ENCODE data around the gene CARMIL1. TPM values are rescaled to one million over a fixed set of nuclear protein-coding genes. Genes with fewer than 3 reads are reported as not detected.

CARMIL1 gene
- total RNA-seq, 1 experiment from 2014 or later, result 23.6 TPM

GRCh38 chr6:25441663-25442270, 162.6 kb downstream of the CARMIL1 start:
- Histone ChIP-seq H2AK5ac (ENCODE audit: insufficient read length, low read length) (no peak overlapping the region), H3K9ac (ENCODE audit: extremely low read depth, insufficient read length, low read length) (no peak overlapping the region), H4K5ac (ENCODE audit: insufficient read length, low read depth, low read length) (no peak overlapping the region), H2BK15ac (ENCODE audit: low read depth, low read length) (no peak overlapping the region), H3K23ac (ENCODE audit: insufficient read length, low read depth, low read length) (no peak overlapping the region), H4K20me1 (ENCODE audit: control insufficient read depth, insufficient read depth, insufficient read length) (no peaks in the 10 kb centered on the region), H3K79me1 (ENCODE audit: insufficient read depth, low read depth, low read length, poor library complexity, severe bottlenecking) (no peaks in the 10 kb centered on the region), H3K18ac (ENCODE audit: insufficient read length, low read depth, low read length) (no peak overlapping the region), H4K91ac (ENCODE audit: insufficient read length, low read depth, low read length) (no peak overlapping the region), H3K27ac (ENCODE audit: insufficient read length, low read depth, low read length) (no peak overlapping the region), H2BK20ac (ENCODE audit: low read depth, low read length, poor library complexity, severe bottlenecking) (no peak overlapping the region), H3K79me2 (ENCODE audit: insufficient read depth, low read length) (no peaks in the 10 kb centered on the region), H3K14ac (ENCODE audit: insufficient read depth, low read length) (no peak overlapping the region), H3K56ac (ENCODE audit: insufficient read length, low read depth, low read length) (no peak overlapping the region), H3K27me3 (ENCODE audit: insufficient read depth, low read length) (no peaks in the 10 kb centered on the region), H2AFZ (ENCODE audit: low read length) (no peak overlapping the region), H2BK12ac (ENCODE audit: insufficient read length, low read depth, low read length) (no peak overlapping the region), H3K9me3 (ENCODE audit: control insufficient read depth, low read depth, low read length) (no peaks in the 10 kb centered on the region), H3T11ph (ENCODE audit: low read length) (no peak overlapping the region), H2BK5ac (ENCODE audit: insufficient read length, low read length) (no peak overlapping the region), H4K8ac (replicated peaks; ENCODE audit: insufficient read length, low read depth, low read length) (no peak overlapping the region), H3K23me2 (ENCODE audit: insufficient read length, low read depth, low read length, poor library complexity, severe bottlenecking) (no peaks in the 10 kb centered on the region), H3K4ac (ENCODE audit: low read depth, low read length) (no peak overlapping the region), H3K4me2 (ENCODE audit: insufficient read depth, insufficient read length, low read length) (no peak overlapping the region), H3K4me1 (ENCODE audit: insufficient read depth, low read length) (no peaks in the 10 kb centered on the region; the same call in 1 of the 2 replicates), H2BK120ac (ENCODE audit: low read depth, low read length, poor library complexity, severe bottlenecking) (no peak overlapping the region)
- Mint-ChIP-seq H3K36me3 (ENCODE audit: insufficient read depth in 1 of 3, low read depth in 3 of 3) (peaks cover 19 to 24% (median 19%) of the 10 kb centered on the region in 3 experiments), H3K4me1 (peaks cover 15 to 17% of the 10 kb centered on the region in 2 experiments), H3K4me3 (no peak overlapping the region), H3K9me3 (peaks cover 13 to 21% of the 10 kb centered on the region in 2 experiments), H3K27ac (peak overlapping the region; percentile 87 to 92 (median 88); a peak in 5 of 7 replicates), H3K27me3 (ENCODE audit: low read depth) (no peaks in the 10 kb centered on the region)
- WGBS (ENCODE audit: extremely low coverage, insufficient read length, low lambda C conversion rate), result no CpG with 5 or more reads among the region's 1 CpG
- no peak for TF ChIP-seq CTCF (conservative IDR thresholded peaks at IDR 0.05)
- DNase-seq, result no peak

Data from H9 (cell line).